Activated CD8-positive, alpha-beta memory T cell treated with anti-CD3 and anti-CD28 coated beads, Interleukin-2, amount 50 U/mL, for 1 hour (primary cell): ENCODE results near the gene CHCHD4.
A peak's percentile ranks its signal among the peaks of the same experiment; 100 is the strongest.
"Not testable (repeated sequence)": the region's sequence is repeated elsewhere in the genome, so short reads cannot be mapped to it uniquely, and the experiment has no call there.

Experiments used
- DNase-seq: peaks from one replicate; pipeline ENCODE4 v3.0.0-alpha.2; 2020; ENCODE audit errors: extremely low read depth

CHCHD4 gene

DNA sequence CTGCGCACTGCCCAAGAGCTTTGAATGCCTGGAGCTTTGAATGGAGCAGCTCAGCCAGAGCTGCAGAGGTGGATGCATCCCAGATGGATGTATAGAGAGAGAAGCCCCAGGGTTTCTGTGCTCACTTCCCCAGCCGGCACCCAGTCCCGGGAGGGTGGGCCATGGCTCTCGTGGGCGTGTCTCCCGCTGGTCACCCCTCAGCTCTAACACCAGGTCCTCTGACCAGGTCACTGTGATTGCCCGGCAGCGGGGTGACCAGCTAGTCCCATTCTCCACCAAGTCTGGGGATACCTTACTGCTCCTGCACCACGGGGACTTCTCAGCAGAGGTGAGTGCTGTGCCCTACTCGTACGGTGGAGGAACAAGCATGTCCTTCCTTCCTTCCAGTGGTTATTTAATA is 10.9 kb upstream of the CHCHD4 start:
- no peak for DNase-seq

DNA sequence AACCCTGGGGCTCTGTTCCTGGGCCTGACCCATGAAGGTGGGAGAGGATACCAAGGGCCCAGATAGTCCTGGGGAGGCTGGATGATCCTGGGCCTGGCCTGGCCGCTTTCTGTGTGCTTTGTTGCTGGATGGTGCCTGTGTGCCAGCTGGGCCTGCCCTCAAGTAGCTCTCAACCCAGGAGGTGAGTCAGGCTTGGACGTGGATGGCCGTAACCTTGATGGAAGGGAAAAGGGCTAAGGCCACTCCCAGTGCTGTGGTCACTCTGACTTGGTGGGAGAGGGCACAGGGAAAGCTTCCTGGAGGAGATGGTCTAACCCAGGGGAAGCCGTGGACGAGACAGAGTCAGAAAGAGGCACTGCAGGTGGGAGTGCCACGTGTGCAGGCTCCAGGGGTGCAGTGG is 9.6 kb upstream of the CHCHD4 start:
- DNase-seq: no peak

- DNase-seq: no peak
Measured at GRCh38 chr3:14133876-14134275, 9.2 kb upstream of the CHCHD4 start.

DNA sequence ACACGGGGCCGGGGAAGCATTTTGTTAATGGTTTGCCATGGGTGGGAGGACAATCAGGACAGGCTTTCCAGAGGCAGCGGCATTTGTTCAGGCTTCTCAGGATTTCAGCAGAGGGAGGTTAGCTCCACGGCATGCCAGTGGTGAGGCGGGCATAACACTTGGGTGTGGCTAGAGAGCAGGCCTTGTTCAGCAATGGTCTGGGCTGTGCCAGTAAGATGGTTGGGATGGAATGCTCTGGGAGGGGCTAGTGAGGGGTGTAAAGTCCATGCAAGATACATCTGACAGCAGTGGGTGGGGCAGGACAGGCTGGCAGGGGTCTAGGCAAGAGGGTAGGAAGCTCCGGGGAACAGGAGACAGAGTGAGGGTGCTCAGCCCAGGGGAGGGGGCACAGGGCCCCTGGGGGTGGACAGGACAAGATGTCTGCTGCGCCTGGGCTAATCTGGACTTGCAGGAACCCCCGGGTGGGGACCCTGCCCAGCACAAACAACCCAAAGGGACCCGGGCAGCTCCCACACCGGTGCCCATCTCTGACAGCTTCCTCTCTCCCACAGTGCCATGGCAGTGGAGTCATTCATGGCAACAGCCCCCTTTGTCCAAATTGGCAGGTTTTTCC is 8.6 kb upstream of the CHCHD4 start:
- DNase-seq: no peak

- no peak for DNase-seq
Measured at GRCh38 chr3:14132689-14133088, 8.0 kb upstream of the CHCHD4 start.

DNA sequence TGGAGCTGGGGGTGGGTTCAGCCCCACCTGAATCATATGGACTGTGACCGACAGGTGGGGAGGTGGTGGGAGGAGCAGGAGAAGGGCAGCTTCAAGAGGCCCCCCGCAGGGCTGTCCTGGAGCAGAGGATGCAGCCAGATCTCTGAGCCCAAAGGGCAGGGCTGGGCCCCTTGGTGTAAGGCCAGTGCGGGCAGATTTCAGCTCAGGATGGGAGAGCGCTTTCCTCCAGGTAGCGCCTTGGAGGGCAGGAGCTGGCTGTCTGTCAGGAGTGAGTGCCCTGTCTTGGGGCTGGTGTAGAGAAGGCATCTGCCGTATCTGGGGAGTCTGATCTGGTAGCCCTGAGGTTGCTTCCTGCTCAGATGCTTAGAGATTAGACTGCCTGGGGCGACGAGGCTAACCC is 7.5 kb upstream of the CHCHD4 start:
- no peak for DNase-seq

DNA sequence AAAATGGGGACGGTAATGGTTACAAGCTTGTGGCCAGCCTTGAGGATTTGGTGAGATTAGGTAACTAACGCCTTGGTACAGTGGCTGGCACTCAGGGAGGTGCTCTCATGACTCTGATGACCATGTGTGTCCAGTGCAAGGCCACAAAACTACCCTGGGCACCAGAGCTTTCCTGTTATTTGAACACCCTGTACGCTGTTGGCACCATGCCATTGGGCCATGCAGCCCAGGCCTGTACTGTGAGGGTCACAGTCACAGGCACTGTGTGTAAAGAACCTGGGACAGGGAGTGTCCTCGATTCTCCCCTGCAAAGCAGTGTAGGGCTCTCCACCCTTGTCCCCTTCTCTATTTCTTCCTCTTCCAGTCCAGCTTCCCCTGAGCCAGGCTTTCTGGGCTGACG is 6.5 kb upstream of the CHCHD4 start:
- DNase-seq: no peak

GRCh38 chr3:14130707-14131106 is 6.0 kb upstream of the CHCHD4 start:
- no peak for DNase-seq

- no peak for DNase-seq
Measured at GRCh38 chr3:14130230-14130629, 5.6 kb upstream of the CHCHD4 start.

DNA sequence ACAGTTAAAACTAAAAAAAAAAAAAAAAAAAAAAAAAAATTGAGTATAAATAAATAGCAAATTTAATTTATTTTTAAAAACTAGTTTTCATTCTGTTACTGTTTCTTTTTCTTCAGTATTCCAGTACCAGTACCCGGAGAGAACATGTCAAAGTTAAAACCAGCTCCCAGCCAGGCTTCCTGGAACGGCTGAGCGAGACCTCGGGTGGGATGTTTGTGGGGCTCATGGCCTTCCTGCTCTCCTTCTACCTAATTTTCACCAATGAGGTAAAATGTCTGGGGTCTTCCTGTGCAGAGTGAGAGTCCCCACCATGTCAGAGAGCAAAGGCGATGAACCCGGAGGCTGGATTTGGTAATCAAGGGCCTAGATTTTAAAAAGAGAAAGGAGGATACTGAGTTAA is 4.6 kb upstream of the CHCHD4 start:
- no peak for DNase-seq

- DNase-seq: no peak
Measured at GRCh38 chr3:14128724-14129123, 4.1 kb upstream of the CHCHD4 start.

GRCh38 chr3:14127516-14128161 is 3.0 kb upstream of the CHCHD4 start:
- no peak for DNase-seq

DNA sequence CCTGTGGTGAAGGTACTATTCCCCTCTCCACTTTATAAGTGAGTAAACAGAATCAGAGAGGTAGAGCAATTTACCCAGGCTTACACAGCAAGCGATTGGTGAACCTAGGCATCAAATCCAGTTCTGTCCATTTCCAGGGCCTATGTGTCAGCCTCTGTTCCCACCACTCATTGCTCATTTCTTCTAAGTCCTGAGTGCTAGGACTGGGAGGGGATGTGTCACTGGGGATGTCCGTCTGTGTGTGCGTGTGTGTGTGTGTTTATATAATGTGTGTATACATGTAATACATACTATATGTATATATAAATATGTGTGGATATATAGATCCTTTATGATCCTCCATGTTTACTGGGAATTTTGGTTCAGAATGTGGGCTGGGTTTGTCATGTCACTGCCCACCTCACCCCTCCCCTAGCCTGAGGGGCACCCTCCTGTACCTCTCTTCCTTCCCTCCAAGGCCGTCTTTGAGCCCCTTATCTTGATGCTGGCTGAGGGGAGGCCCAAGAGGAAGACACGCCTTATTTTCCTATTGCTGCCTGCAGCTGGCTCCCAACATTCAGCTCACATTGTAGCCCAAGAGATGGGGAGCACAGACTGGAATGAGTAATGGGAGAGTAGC is 2.3 kb upstream of the CHCHD4 start:
- no peak for DNase-seq

DNA sequence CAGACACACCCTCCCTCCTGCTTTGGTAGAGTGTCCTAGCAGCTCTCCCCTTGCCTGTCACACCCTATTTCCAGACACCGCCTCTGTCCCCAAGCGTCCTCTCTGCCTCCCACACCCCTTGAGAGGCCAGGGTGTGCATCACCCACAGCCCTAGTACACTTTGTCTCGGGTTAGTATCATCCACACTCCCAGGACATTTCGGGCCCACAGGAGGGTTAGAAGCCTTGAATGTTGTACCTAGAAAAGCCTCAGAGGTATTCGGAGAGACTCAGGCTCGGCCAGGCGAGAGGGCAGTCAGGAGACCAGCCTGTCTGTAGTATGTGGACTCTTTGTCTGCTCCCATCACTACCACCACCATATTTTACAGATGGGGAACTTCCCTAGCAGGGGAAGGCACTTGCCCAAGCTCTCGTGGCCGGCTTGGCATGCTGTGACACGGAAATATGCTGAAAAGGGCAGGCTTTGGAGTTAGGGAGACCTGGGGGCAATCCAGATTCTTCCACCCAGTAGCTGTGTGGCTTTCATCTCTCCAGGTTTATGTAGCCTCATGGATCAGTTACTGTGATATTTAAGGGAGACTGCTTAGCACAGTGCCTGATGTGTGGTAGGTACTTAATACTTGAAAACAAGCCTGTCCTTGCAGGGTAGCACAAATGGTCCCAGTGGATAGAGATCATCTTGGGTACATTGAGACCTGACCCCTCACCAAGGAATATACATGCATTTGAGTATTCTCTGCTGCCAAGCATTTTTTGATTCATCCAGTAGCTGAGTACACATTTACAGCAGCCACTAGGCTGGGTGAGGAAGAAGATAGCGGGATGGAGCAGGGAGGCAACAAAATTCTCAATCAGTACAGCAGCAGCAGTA is 1.6 kb upstream of the CHCHD4 start:
- no peak for DNase-seq

- peak; percentile 36 for DNase-seq
Measured at GRCh38 chr3:14125193-14126016, 735 bp upstream of the CHCHD4 start.

DNA sequence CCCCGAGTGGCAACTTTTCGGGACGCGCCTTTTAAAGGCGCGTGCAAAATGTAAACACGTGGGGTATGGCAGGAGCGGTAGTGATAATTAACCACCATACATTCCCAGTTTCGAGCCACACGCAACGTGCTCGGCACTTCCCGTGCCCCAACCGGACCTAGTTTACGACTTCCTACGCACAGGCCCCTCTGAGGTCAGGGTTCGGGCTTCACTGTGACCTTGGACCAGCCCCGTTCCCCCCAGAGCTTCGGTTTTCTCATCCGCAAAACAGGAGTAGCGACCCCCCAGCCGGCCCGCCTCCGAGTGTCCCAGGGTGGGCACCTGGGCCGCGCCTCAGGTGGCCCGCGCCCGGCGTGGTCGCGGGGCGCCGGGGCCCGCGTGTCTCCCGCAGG is 451 bp downstream of the CHCHD4 start:
- no peak for DNase-seq

DNA sequence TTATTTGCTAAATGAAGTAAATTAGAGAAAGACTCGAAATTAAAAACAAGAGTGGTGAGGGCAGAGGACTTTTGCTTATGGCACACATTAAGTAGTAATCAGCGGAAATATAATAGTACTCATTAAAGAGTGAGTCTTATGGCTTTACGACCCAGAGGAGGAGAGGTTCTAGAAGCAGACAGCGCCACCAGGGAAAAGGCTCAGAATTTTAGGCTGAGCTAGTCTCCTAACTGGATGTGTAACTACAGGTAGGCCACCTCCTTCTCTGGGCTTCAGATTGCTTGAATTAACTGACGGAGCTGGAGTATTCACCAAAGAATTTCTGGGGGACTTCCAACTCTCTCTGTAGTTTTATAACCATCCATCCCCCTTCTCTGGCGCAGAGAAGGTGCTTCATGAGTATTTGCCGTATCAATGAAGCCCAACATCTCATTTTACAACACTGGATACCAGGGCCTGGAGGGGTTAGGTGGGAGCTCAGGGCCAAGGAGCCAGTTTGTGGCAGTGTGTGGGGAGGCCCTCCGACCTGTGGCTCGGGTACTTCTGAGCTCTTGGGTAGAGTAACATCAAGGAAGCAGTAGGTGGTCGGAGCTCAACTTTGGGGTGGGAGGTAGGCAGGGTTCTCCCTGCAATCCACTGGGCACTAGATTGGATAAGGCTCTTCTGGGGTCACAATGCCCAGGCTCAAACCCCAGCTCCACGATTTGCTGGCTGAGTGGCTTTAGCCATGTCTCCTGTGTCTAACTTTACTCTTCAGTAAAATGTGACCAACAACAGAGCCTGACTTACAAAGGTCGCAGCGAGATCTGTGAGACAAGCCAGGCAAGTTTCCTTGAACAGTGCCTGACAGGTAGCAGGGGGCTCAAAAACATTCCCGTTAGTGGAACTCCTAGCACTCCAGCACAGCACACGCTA is 1.1 kb downstream of the CHCHD4 start:
- no peak for DNase-seq

DNA sequence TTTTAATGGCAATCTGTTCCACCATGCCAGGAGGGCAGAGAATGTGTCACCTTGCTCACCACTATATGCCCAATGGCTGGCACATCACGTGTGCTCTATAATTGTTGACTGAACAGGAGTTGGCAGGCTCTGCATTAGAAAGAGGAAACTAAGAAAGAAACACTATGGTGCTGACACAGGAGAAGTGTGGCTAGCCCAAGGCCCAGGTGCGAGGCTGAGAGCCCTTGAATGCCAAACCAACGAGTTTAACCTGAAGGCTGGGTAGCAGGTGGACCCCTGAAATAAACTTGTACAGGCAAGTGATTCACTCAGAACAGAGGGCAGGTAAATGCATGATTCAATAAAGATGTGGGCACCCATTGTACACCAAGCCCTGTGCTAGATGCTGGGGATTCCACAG is 2.4 kb downstream of the CHCHD4 start:
- DNase-seq: no peak

GRCh38 chr3:14121859-14122258 is 2.8 kb downstream of the CHCHD4 start:
- DNase-seq: no peak

DNA sequence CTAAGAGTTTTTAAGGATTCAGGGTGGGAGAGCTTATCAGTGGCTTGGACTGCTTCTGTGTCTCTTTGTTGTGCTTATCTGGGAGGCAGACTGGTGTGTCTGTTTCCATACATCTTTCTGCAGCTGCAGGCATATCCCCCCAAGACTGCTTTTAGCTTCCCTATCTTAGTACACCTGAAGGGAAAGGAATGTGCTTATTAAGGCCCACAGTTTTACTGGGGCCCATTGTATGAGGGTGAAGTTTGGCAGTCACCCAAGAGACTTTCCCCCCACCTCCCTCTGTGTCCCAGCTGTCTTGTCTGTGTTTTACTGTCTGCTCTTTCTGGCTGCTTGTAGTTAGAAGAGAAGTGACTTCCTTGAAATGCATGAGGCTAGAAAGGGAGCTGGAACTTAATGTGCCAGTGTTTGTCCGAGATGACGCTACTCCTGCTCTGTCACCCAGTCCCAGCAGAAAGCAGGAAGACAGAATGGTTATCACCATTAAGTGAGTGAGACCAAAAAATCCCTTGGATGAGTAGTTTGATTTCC is 3.7 kb downstream of the CHCHD4 start:
- DNase-seq: not testable (repeated sequence)
